ENCODE results near the gene GJC1.
A peak's percentile ranks its signal among the peaks of the same experiment; 100 is the strongest.

The GJC1 gene

GRCh38 chr17:44797802-44798201, 32.3 kb downstream of the GJC1 start:
- DNase-seq = no peak

GRCh38 chr17:44796731-44797130, 33.4 kb downstream of the GJC1 start:
- DNase-seq = no peak

GRCh38 chr17:44795928-44796327, 34.2 kb downstream of the GJC1 start:
- DNase-seq = no peak

- no peak for DNase-seq
Measured at GRCh38 chr17:44795421-44795820, 34.7 kb downstream of the GJC1 start.

- DNase-seq = no peak
Measured at GRCh38 chr17:44794851-44795413, 35.2 kb downstream of the GJC1 start.

GRCh38 chr17:44793885-44794842, 35.9 kb downstream of the GJC1 start:
- no peak for DNase-seq

- no peak for DNase-seq
Measured at GRCh38 chr17:44792276-44792675, 37.8 kb downstream of the GJC1 start.

- no peak for DNase-seq
Measured at GRCh38 chr17:44788139-44788538, 41.9 kb downstream of the GJC1 start.

- no peak for DNase-seq
Measured at GRCh38 chr17:44787271-44787940, 42.7 kb downstream of the GJC1 start.

GRCh38 chr17:44786551-44787081, 43.5 kb downstream of the GJC1 start:
- DNase-seq = no peak

- DNase-seq = no peak
Measured at GRCh38 chr17:44785921-44786320, 44.2 kb downstream of the GJC1 start.

GRCh38 chr17:44782326-44782850, 47.7 kb downstream of the GJC1 start:
- DNase-seq = no peak

- no peak for DNase-seq
Measured at GRCh38 chr17:44781551-44782325, 48.3 kb downstream of the GJC1 start.

- DNase-seq = no peak
Measured at GRCh38 chr17:44780845-44781480, 49.1 kb downstream of the GJC1 start.

- no peak for DNase-seq
Measured at GRCh38 chr17:44780161-44780560, 49.9 kb downstream of the GJC1 start.

- DNase-seq = peak; percentile 87
Measured at GRCh38 chr17:44779211-44780025, 50.7 kb downstream of the GJC1 start.

GRCh38 chr17:44778656-44779210, 51.4 kb downstream of the GJC1 start:
- DNase-seq = no peak

- no peak for DNase-seq
Measured at GRCh38 chr17:44777394-44778348, 52.4 kb downstream of the GJC1 start.

- no peak for DNase-seq
Measured at GRCh38 chr17:44776628-44777393, 53.3 kb downstream of the GJC1 start.

All from stimulated activated CD4-positive, alpha-beta T cell treated with anti-CD3 and anti-CD28 coated beads, Interleukin-4, amount 100 ng/mL, for 1 hour (primary cell).